HEK293 (cell line): ENCODE results near the gene CCNL1.
A peak's percentile ranks its signal among the peaks of the same experiment; 100 is the strongest.

ENCODE experiments used
- AEBP2 ChIP-seq: fragments of 450-650 bp; formaldehyde crosslinking; IDR thresholded peaks from 2 replicates; pipeline ENCODE4 v1.5.1; 2016; ENCODE audit warnings: missing biosample characterization, missing genetic modification characterization, borderline replicate concordance
- CTCF ChIP-seq: fragments of 450-650 bp; formaldehyde crosslinking; IDR thresholded peaks from 2 replicates; pipeline ENCODE4 v1.5.1; 2016; ENCODE audit warnings: missing biosample characterization, missing genetic modification characterization
- EGR2 ChIP-seq: fragments of 450-650 bp; formaldehyde crosslinking; IDR thresholded peaks from 2 replicates; pipeline ENCODE4 v1.5.1; 2016; ENCODE audit warnings: low read depth, missing biosample characterization, missing genetic modification characterization
- GLI2 ChIP-seq: fragments of 450-650 bp; formaldehyde crosslinking; IDR thresholded peaks from 2 replicates; pipeline ENCODE4; 2017; ENCODE audit warnings: missing biosample characterization, missing genetic modification characterization, low read depth, borderline replicate concordance
- IKZF3 ChIP-seq: fragments of 450-650 bp; IDR thresholded peaks from 2 replicates; pipeline ENCODE4 v1.5.0; 2018; ENCODE audit warnings: missing biosample characterization, mild to moderate bottlenecking, missing genetic modification characterization, moderate library complexity
- PBX3 ChIP-seq: sonication (generic); formaldehyde crosslinking; IDR thresholded peaks from 2 replicates; pipeline ENCODE4 v1.8.1; 2022; ENCODE audit warnings: mild to moderate bottlenecking, moderate library complexity, missing genetic modification reagents
- REST ChIP-seq: fragments of 450-650 bp; formaldehyde crosslinking; IDR thresholded peaks from 2 replicates; pipeline ENCODE4 v1.5.1; 2016; ENCODE audit warnings: missing biosample characterization, missing genetic modification characterization
- SALL2 ChIP-seq: fragments of 450-650 bp; formaldehyde crosslinking; IDR thresholded peaks from 2 replicates; pipeline ENCODE4 v1.5.0; 2017; ENCODE audit warnings: missing biosample characterization, mild to moderate bottlenecking, missing genetic modification characterization, borderline replicate concordance
- SP2 ChIP-seq: fragments of 450-650 bp; formaldehyde crosslinking; IDR thresholded peaks from 2 replicates; pipeline ENCODE4 v1.5.1; 2016; ENCODE audit warnings: missing biosample characterization, missing genetic modification characterization
- SP3 ChIP-seq: fragments of 450-650 bp; formaldehyde crosslinking; IDR thresholded peaks from 2 replicates; pipeline ENCODE4 v1.5.1; 2016; ENCODE audit warnings: missing biosample characterization, missing genetic modification characterization
- TRIM28 ChIP-seq: IDR thresholded peaks from 2 replicates; pipeline ENCODE4 v1.6.1; 2011; ENCODE audit warnings: low read length, control low read depth, borderline replicate concordance
- ZBTB17 ChIP-seq: fragments of 450-650 bp; formaldehyde crosslinking; IDR thresholded peaks from 2 replicates; pipeline ENCODE4 v1.5.1; 2016; ENCODE audit warnings: missing biosample characterization, missing genetic modification characterization
- ZBTB48 ChIP-seq: fragments of 450-650 bp; formaldehyde crosslinking; IDR thresholded peaks from 2 replicates; pipeline ENCODE4 v1.5.1; 2016; ENCODE audit warnings: missing biosample characterization, missing genetic modification characterization
- ZBTB7A ChIP-seq: fragments of 450-650 bp; formaldehyde crosslinking; IDR thresholded peaks from 2 replicates; pipeline ENCODE4 v1.5.1; 2016; ENCODE audit warnings: low read depth, missing biosample characterization, missing genetic modification characterization
- ZEB2 ChIP-seq: fragments of 450-650 bp; formaldehyde crosslinking; IDR thresholded peaks from 2 replicates; pipeline ENCODE4 v1.5.1; 2016; ENCODE audit warnings: missing biosample characterization, missing genetic modification characterization
- ZIC2 ChIP-seq: fragments of 450-650 bp; formaldehyde crosslinking; IDR thresholded peaks from 2 replicates; pipeline ENCODE4 v1.5.1; 2016; ENCODE audit warnings: missing biosample characterization, missing genetic modification characterization
- ZNF132 ChIP-seq: fragments of 450-650 bp; formaldehyde crosslinking; IDR thresholded peaks from 2 replicates; pipeline ENCODE4 v1.5.1; 2017; ENCODE audit warnings: missing biosample characterization, missing genetic modification characterization, borderline replicate concordance
- ZNF133 ChIP-seq: fragments of 450-650 bp; formaldehyde crosslinking; IDR thresholded peaks from 2 replicates; pipeline ENCODE4 v1.5.1; 2016; ENCODE audit warnings: missing biosample characterization, missing genetic modification characterization
- ZNF140 ChIP-seq: fragments of 450-650 bp; formaldehyde crosslinking; IDR thresholded peaks from 2 replicates; pipeline ENCODE4 v1.5.1; 2016; ENCODE audit warnings: missing biosample characterization, missing genetic modification characterization
- ZNF146 ChIP-seq: fragments of 450-650 bp; formaldehyde crosslinking; IDR thresholded peaks from 2 replicates; pipeline ENCODE4 v1.5.1; 2016; ENCODE audit warnings: missing biosample characterization, missing genetic modification characterization
- ZNF155 ChIP-seq: fragments of 450-650 bp; formaldehyde crosslinking; IDR thresholded peaks from 2 replicates; pipeline ENCODE4 v1.5.1; 2016; ENCODE audit warnings: missing biosample characterization, missing genetic modification characterization
- ZNF175 ChIP-seq: fragments of 450-650 bp; formaldehyde crosslinking; IDR thresholded peaks from 2 replicates; pipeline ENCODE4 v1.5.1; 2016; ENCODE audit warnings: missing biosample characterization, missing genetic modification characterization
- ZNF544 ChIP-seq: fragments of 450-650 bp; formaldehyde crosslinking; IDR thresholded peaks from 2 replicates; pipeline ENCODE4 v1.5.0; 2017; ENCODE audit warnings: missing biosample characterization, missing genetic modification characterization
- ZNF549 ChIP-seq: fragments of 450-650 bp; IDR thresholded peaks from 2 replicates; pipeline ENCODE4 v1.5.1; 2018; ENCODE audit warnings: missing biosample characterization, missing genetic modification characterization, mild to moderate bottlenecking, inconsistent platforms, moderate library complexity
- ZNF639 ChIP-seq: fragments of 450-650 bp; formaldehyde crosslinking; IDR thresholded peaks from 2 replicates; pipeline ENCODE4 v1.5.1; 2016; ENCODE audit warnings: missing biosample characterization, missing genetic modification characterization
- ZNF664 ChIP-seq: fragments of 450-650 bp; formaldehyde crosslinking; IDR thresholded peaks from 2 replicates; pipeline ENCODE4 v1.5.1; 2016; ENCODE audit warnings: missing biosample characterization, missing genetic modification characterization
- ZNF677 ChIP-seq: fragments of 450-650 bp; IDR thresholded peaks from 2 replicates; pipeline ENCODE4 v1.5.0; 2018; ENCODE audit warnings: missing biosample characterization, mild to moderate bottlenecking, missing genetic modification characterization, moderate library complexity
- ZNF830 ChIP-seq: fragments of 450-650 bp; IDR thresholded peaks from 2 replicates; pipeline ENCODE4 v1.5.0; 2018; ENCODE audit warnings: missing biosample characterization, missing genetic modification characterization, low read depth, mild to moderate bottlenecking, moderate library complexity

Gene CCNL1

GRCh38 chr3:157174649-157175498, 14.9 kb upstream of the CCNL1 start (continued):
- TF ChIP-seq ZNF549 (tag by site-specific recombination) (no peak), ZEB2 (tag by site-specific recombination) (peak; percentile 88), AEBP2 (tag by site-specific recombination) (no peak), ZBTB48 (tag by site-specific recombination) (no peak), ZNF175 (tag by site-specific recombination) (no peak), CTCF (tag by site-specific recombination) (no peak), REST (0 out of 2 replicates have a peak, but pooled peaks have one; percentile 7), IKZF3 (tag by site-specific recombination) (0 out of 2 replicates have a peak, but pooled peaks have one; percentile 61), SP3 (tag by site-specific recombination) (peak; percentile 90), SALL2 (tag by site-specific recombination) (no peak), SP2 (peak; percentile 86), ZNF155 (tag by site-specific recombination) (no peak), ZBTB17 (tag by site-specific recombination) (peak; percentile 77), ZNF146 (tag by site-specific recombination) (peak; percentile 47; the same call in 1 of the 2 replicates), TRIM28 (peak; percentile 71; the same call in 1 of the 2 replicates), ZBTB7A (tag by site-specific recombination) (peak; percentile 41; the same call in 1 of the 2 replicates), GLI2 (tag by site-specific recombination) (no peak; the same call in 1 of the 2 replicates), ZIC2 (no peak), ZNF132 (tag by site-specific recombination) (no peak), ZNF677 (tag by site-specific recombination) (no peak), EGR2 (tag by site-specific recombination) (peak; percentile 67), ZNF664 (tag by site-specific recombination) (0 out of 2 replicates have a peak, but pooled peaks have one; percentile 12), ZNF140 (tag by site-specific recombination) (no peak), PBX3 (peak; percentile 49), ZNF133 (tag by site-specific recombination) (no peak), ZNF639 (tag by site-specific recombination) (peak; percentile 82), ZNF544 (no peak), ZNF830 (no peak)
